ENCODE data around the gene LIN7B. TPM values are rescaled to one million over a fixed set of nuclear protein-coding genes. Genes with fewer than 3 reads are reported as not detected.

The LIN7B gene
- total and polyA plus RNA-seq, 2 of the 13 experiments (the other 11 are each of a cell fraction or from before 2014, with no cell fraction given), result 5.3 to 7.6 TPM

DNA sequence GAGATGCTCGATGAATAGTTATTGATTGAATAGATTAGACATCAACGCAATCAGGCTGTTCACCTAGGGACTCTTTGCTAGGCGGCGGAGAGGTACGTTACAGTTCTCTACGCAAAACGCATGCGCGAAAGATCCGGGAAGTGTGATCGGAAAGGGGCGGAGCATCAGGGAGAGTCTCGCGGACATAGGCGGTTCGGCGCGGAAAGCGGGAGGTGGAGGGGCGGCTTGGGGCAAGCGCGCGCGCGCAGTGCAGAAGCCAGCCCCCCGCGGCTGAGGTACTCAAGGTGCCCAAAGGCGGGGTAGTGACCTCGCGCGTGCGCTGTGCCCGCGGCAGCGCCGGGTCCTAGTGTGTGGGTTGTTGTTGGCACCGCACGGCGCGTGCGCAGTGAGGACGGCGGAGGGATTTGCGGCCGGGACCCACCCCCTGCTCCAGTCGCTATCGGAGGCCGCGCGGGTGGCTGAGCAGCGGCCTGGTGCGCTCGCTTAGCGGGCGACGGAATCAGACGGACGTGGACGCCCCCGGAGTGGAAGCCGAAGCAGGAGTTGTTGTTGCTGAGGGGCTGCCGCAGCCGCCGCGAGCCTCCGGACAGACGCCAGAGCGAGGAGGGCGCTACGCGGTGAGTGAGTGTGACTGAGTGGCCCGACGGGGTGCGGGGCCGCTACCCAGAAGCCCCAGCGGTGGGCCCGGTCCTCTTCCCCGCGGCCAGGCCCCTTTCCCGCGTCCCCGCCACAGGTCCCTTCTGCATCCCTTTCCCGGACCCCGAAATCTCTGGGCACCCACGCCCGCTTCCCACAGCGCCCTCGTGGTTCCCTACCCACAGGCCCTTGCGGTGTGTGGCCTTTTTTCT, 28.9 kb upstream of the LIN7B start, which contains the start of gene SNRNP70 (continued):
- TF ChIP-seq, protein P1, sequence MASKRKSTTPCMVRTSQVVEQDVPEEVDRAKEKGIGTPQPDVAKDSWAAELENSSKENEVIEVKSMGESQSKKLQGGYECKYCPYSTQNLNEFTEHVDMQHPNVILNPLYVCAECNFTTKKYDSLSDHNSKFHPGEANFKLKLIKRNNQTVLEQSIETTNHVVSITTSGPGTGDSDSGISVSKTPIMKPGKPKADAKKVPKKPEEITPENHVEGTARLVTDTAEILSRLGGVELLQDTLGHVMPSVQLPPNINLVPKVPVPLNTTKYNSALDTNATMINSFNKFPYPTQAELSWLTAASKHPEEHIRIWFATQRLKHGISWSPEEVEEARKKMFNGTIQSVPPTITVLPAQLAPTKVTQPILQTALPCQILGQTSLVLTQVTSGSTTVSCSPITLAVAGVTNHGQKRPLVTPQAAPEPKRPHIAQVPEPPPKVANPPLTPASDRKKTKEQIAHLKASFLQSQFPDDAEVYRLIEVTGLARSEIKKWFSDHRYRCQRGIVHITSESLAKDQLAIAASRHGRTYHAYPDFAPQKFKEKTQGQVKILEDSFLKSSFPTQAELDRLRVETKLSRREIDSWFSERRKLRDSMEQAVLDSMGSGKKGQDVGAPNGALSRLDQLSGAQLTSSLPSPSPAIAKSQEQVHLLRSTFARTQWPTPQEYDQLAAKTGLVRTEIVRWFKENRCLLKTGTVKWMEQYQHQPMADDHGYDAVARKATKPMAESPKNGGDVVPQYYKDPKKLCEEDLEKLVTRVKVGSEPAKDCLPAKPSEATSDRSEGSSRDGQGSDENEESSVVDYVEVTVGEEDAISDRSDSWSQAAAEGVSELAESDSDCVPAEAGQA (IDR thresholded peaks at IDR 0.05; ENCODE audit: low read depth), result no peak
- TF ChIP-seq, protein P1 (CRISPR knock-in tag; IDR thresholded peaks at IDR 0.05; ENCODE audit: borderline replicate concordance), result 0 out of 2 replicates have a peak, but pooled peaks have one; percentile 47
- peak; percentile 47 for TF ChIP-seq CEBPG (CRISPR knock-in tag; IDR thresholded peaks at IDR 0.05)
- no peak for TF ChIP-seq ZNF30 (CRISPR knock-in tag; IDR thresholded peaks at IDR 0.05)
- TF ChIP-seq NFKB2 (CRISPR knock-in tag; IDR thresholded peaks at IDR 0.05; ENCODE audit: borderline replicate concordance), result peak; percentile 87; the same call in 1 of the 2 replicates
- TF ChIP-seq, protein P2, sequence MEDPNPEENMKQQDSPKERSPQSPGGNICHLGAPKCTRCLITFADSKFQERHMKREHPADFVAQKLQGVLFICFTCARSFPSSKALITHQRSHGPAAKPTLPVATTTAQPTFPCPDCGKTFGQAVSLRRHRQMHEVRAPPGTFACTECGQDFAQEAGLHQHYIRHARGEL (CRISPR knock-in tag; IDR thresholded peaks at IDR 0.05), result no peak
- TF ChIP-seq ZNF879 (CRISPR knock-in tag; IDR thresholded peaks at IDR 0.05), result peak; percentile 22; the same call in 1 of the 2 replicates
- TF ChIP-seq PCBP2 (optimal IDR thresholded peaks at IDR 0.05; ENCODE audit: low read depth, low read length, poor library complexity, severe bottlenecking), result no peak
- TF ChIP-seq, protein P3, sequence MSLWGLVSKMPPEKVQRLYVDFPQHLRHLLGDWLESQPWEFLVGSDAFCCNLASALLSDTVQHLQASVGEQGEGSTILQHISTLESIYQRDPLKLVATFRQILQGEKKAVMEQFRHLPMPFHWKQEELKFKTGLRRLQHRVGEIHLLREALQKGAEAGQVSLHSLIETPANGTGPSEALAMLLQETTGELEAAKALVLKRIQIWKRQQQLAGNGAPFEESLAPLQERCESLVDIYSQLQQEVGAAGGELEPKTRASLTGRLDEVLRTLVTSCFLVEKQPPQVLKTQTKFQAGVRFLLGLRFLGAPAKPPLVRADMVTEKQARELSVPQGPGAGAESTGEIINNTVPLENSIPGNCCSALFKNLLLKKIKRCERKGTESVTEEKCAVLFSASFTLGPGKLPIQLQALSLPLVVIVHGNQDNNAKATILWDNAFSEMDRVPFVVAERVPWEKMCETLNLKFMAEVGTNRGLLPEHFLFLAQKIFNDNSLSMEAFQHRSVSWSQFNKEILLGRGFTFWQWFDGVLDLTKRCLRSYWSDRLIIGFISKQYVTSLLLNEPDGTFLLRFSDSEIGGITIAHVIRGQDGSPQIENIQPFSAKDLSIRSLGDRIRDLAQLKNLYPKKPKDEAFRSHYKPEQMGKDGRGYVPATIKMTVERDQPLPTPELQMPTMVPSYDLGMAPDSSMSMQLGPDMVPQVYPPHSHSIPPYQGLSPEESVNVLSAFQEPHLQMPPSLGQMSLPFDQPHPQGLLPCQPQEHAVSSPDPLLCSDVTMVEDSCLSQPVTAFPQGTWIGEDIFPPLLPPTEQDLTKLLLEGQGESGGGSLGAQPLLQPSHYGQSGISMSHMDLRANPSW (CRISPR knock-in tag; IDR thresholded peaks at IDR 0.05; ENCODE audit: borderline replicate concordance), result no peak; the same call in 1 of the 2 replicates
- TF ChIP-seq, protein P4, sequence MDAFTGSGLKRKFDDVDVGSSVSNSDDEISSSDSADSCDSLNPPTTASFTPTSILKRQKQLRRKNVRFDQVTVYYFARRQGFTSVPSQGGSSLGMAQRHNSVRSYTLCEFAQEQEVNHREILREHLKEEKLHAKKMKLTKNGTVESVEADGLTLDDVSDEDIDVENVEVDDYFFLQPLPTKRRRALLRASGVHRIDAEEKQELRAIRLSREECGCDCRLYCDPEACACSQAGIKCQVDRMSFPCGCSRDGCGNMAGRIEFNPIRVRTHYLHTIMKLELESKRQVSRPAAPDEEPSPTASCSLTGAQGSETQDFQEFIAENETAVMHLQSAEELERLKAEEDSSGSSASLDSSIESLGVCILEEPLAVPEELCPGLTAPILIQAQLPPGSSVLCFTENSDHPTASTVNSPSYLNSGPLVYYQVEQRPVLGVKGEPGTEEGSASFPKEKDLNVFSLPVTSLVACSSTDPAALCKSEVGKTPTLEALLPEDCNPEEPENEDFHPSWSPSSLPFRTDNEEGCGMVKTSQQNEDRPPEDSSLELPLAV (CRISPR knock-in tag; conservative IDR thresholded peaks at IDR 0.05; ENCODE audit: low read depth), result no peak
- peak; percentile 80 for TF ChIP-seq TBX2 (CRISPR knock-in tag; IDR thresholded peaks at IDR 0.05; ENCODE audit: borderline replicate concordance)
- 0 out of 2 replicates have a peak, but pooled peaks have one; percentile 43 for TF ChIP-seq SSRP1 (CRISPR knock-in tag; IDR thresholded peaks at IDR 0.05)
- no peak for TF ChIP-seq RORA (CRISPR knock-in tag; IDR thresholded peaks at IDR 0.05)
- no peak for TF ChIP-seq SMAD9 (CRISPR knock-in tag; IDR thresholded peaks at IDR 0.05)
- TF ChIP-seq, protein P5, sequence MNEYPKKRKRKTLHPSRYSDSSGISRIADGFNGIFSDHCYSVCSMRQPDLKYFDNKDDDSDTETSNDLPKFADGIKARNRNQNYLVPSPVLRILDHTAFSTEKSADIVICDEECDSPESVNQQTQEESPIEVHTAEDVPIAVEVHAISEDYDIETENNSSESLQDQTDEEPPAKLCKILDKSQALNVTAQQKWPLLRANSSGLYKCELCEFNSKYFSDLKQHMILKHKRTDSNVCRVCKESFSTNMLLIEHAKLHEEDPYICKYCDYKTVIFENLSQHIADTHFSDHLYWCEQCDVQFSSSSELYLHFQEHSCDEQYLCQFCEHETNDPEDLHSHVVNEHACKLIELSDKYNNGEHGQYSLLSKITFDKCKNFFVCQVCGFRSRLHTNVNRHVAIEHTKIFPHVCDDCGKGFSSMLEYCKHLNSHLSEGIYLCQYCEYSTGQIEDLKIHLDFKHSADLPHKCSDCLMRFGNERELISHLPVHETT (CRISPR knock-in tag; conservative IDR thresholded peaks at IDR 0.05), result no peak
- TF ChIP-seq ZNF354B (CRISPR knock-in tag; IDR thresholded peaks at IDR 0.05), result peak; percentile 65; the same call in 1 of the 2 replicates
- peak; percentile 83; the same call in 1 of the 2 replicates for TF ChIP-seq KLF6 (CRISPR knock-in tag; IDR thresholded peaks at IDR 0.05)

All from HepG2 (cell line).